H9 (cell line): ENCODE results near the gene C9orf72. TPM values are rescaled to one million over a fixed set of nuclear protein-coding genes. Genes with fewer than 3 reads are reported as not detected.
A peak's percentile ranks its signal among the peaks of the same experiment; 100 is the strongest.

Source experiments
- DNase-seq: peaks from one replicate; pipeline ENCODE4 v3.0.0-alpha.2; 2017
- H2AFZ ChIP-seq: one replicate; pipeline ENCODE4 v1.6.1; 2013; ENCODE audit warnings: mild to moderate bottlenecking, low read length, control low read depth, moderate library complexity
- H2AK5ac ChIP-seq: 2 replicates; pipeline ENCODE4 v1.6.1; 2013; ENCODE audit warnings: low read length, control low read depth, mixed read lengths; ENCODE audit not compliant: insufficient read length
- H2BK120ac ChIP-seq: one replicate; pipeline ENCODE4 v1.6.1; 2013; ENCODE audit warnings: low read depth, mild to moderate bottlenecking, low read length, control low read depth, inconsistent platforms; ENCODE audit not compliant: poor library complexity, severe bottlenecking
- H2BK12ac ChIP-seq: 2 replicates; pipeline ENCODE4 v1.6.1; 2013; ENCODE audit warnings: low read length, control low read depth, mixed read lengths, low read depth; ENCODE audit not compliant: insufficient read length
- H2BK15ac ChIP-seq: 2 replicates; pipeline ENCODE4 v1.6.1; 2013; ENCODE audit warnings: low read depth, low read length, control low read depth
- H2BK20ac ChIP-seq: one replicate; pipeline ENCODE4 v1.6.1; 2013; ENCODE audit warnings: low read depth, mild to moderate bottlenecking, low read length, control low read depth, inconsistent platforms; ENCODE audit not compliant: poor library complexity, severe bottlenecking
- H2BK5ac ChIP-seq: 2 replicates; pipeline ENCODE4 v1.6.1; 2013; ENCODE audit warnings: low read length, control low read depth, mixed read lengths; ENCODE audit not compliant: insufficient read length
- H3K14ac ChIP-seq: 2 replicates; pipeline ENCODE4 v1.6.1; 2013; ENCODE audit warnings: low read length, control low read depth; ENCODE audit not compliant: insufficient read depth
- H3K18ac ChIP-seq: 2 replicates; pipeline ENCODE4 v1.6.1; 2013; ENCODE audit warnings: low read depth, mild to moderate bottlenecking, mixed read lengths, low read length, control low read depth; ENCODE audit not compliant: insufficient read length
- H3K23ac ChIP-seq: 2 replicates; pipeline ENCODE4 v1.6.1; 2013; ENCODE audit warnings: low read length, control low read depth, mixed read lengths, low read depth; ENCODE audit not compliant: insufficient read length
- H3K23me2 ChIP-seq: 2 replicates; pipeline ENCODE4 v1.6.1; 2013; ENCODE audit warnings: low read depth, mild to moderate bottlenecking, mixed read lengths, low read length, control low read depth; ENCODE audit not compliant: insufficient read length, poor library complexity, severe bottlenecking
- H3K27ac ChIP-seq: 2 replicates; pipeline ENCODE4 v1.5.1; 2013; ENCODE audit warnings: low read length, control low read depth, mixed read lengths, low read depth; ENCODE audit not compliant: insufficient read length
- H3K27me3 ChIP-seq: 2 replicates; pipeline ENCODE4 v1.6.1; 2013; ENCODE audit warnings: low read length, control low read depth, inconsistent platforms; ENCODE audit not compliant: insufficient read depth
- H3K4ac ChIP-seq: 2 replicates; pipeline ENCODE4 v1.6.1; 2013; ENCODE audit warnings: low read depth, mild to moderate bottlenecking, control low read depth, inconsistent platforms, low read length, moderate library complexity
- H3K4me1 ChIP-seq: 2 replicates; pipeline ENCODE4 v1.6.1; 2013; ENCODE audit warnings: low read length, control low read depth, inconsistent platforms; ENCODE audit not compliant: insufficient read depth
- H3K4me2 ChIP-seq: 2 replicates; pipeline ENCODE4 v1.6.1; 2013; ENCODE audit warnings: low read length, control low read depth, mixed read lengths; ENCODE audit not compliant: insufficient read length, insufficient read depth
- H3K56ac ChIP-seq: 2 replicates; pipeline ENCODE4 v1.6.1; 2013; ENCODE audit warnings: low read depth, mild to moderate bottlenecking, mixed read lengths, low read length, control low read depth; ENCODE audit not compliant: insufficient read length
- H3K79me1 ChIP-seq: 2 replicates; pipeline ENCODE4 v1.6.1; 2013; ENCODE audit warnings: low read depth, mild to moderate bottlenecking, moderate library complexity, low read length, control low read depth, inconsistent platforms; ENCODE audit not compliant: insufficient read depth, poor library complexity, severe bottlenecking
- H3K79me2 ChIP-seq: 2 replicates; pipeline ENCODE4 v1.6.1; 2013; ENCODE audit warnings: low read length, control low read depth, inconsistent platforms; ENCODE audit not compliant: insufficient read depth
- H3K9ac ChIP-seq: 2 replicates; pipeline ENCODE4 v1.6.1; 2013; ENCODE audit warnings: low read length, control low read depth, mixed read lengths; ENCODE audit not compliant: insufficient read length; ENCODE audit errors: extremely low read depth
- H3K9me3 ChIP-seq: one replicate; pipeline ENCODE4 v1.6.1; 2013; ENCODE audit warnings: low read depth, low read length, inconsistent platforms; ENCODE audit not compliant: control insufficient read depth
- H3T11ph ChIP-seq: one replicate; pipeline ENCODE4 v1.6.1; 2013; ENCODE audit warnings: mild to moderate bottlenecking, low read length, control low read depth, inconsistent platforms
- H4K20me1 ChIP-seq: one replicate; pipeline ENCODE4 v1.6.1; 2013; ENCODE audit not compliant: control insufficient read depth, insufficient read length, insufficient read depth
- H4K5ac ChIP-seq: 2 replicates; pipeline ENCODE4 v1.6.1; 2013; ENCODE audit warnings: low read depth, mild to moderate bottlenecking, mixed read lengths, low read length, control low read depth; ENCODE audit not compliant: insufficient read length
- H4K8ac ChIP-seq: replicated peaks from 2 replicates; pipeline ENCODE4 v1.6.1; 2013; ENCODE audit warnings: low read length, control low read depth, mixed read lengths, low read depth; ENCODE audit not compliant: insufficient read length
- H4K91ac ChIP-seq: 2 replicates; pipeline ENCODE4 v1.6.1; 2013; ENCODE audit warnings: low read depth, mild to moderate bottlenecking, moderate library complexity, mixed read lengths, low read length, control low read depth; ENCODE audit not compliant: insufficient read length
- H3K27ac Mint-ChIP-seq, 3 experiments: 2 replicates in 2 of 3; 3 replicates in 1 of 3; pipeline ENCODE4 v1.8.0; 2020 to 2021; ENCODE audit warnings: mixed read lengths in 3 of 3, mild to moderate bottlenecking in 1 of 3, moderate library complexity in 1 of 3
- H3K27me3 Mint-ChIP-seq: 2 replicates; pipeline ENCODE4 v1.8.0; 2021; ENCODE audit warnings: low read depth, mild to moderate bottlenecking, moderate library complexity, mixed read lengths
- H3K36me3 Mint-ChIP-seq, 3 experiments: 2 replicates in 2 of 3; 3 replicates in 1 of 3; pipeline ENCODE4 v1.8.0; 2020 to 2021; ENCODE audit warnings: low read depth in 3 of 3, mixed read lengths in 3 of 3; ENCODE audit not compliant: insufficient read depth in 1 of 3
- H3K4me1 Mint-ChIP-seq, 2 experiments: 2 replicates each; pipeline ENCODE4 v1.8.0; 2020; ENCODE audit warnings: mixed read lengths in 2 of 2
- H3K4me3 Mint-ChIP-seq, 2 experiments: 2 replicates in 1 of 2; 3 replicates in 1 of 2; pipeline ENCODE4 v1.8.0; 2020 to 2021; ENCODE audit warnings: mild to moderate bottlenecking in 2 of 2, mixed read lengths in 2 of 2, moderate library complexity in 1 of 2
- H3K9me3 Mint-ChIP-seq, 2 experiments: 2 replicates in 1 of 2; 3 replicates in 1 of 2; pipeline ENCODE4 v1.8.0; 2020; ENCODE audit warnings: mild to moderate bottlenecking in 2 of 2, mixed read lengths in 2 of 2, moderate library complexity in 1 of 2
- CTCF ChIP-seq: fragments of 200-600 bp; sonication (generic); conservative IDR thresholded peaks from 3 replicates; pipeline ENCODE4 v1.8.0; 2021; ENCODE audit warnings: antibody characterized with exemption, mild to moderate bottlenecking
- WGBS: extraction: QIAGEN DNeasy Blood & Tissue Kit; methylation state at CpG from one replicate; pipeline ENCODE4 v1.1.7; 2013; ENCODE audit warnings: missing lambda C conversion rate, low lambda C conversion rate, mixed read lengths; ENCODE audit not compliant: insufficient read length; ENCODE audit errors: extremely low coverage; 5-methylcytosine and 5-hydroxymethylcytosine counted together
- total RNA-seq: library from RNA; stranded (reverse); gene quantifications from 2 replicates; pipeline ENCODE4 v1.2.1, GENCODE V29; 2021

Gene C9orf72
- total RNA-seq, 1 experiment from 2014 or later, result 17.0 TPM

GRCh38 chr9:27527702-27528075, 45.6 kb downstream of the C9orf72 start:
- no peak overlapping the region for H4K91ac ChIP-seq
- no peaks in the 10 kb centered on the region for H3K79me2 ChIP-seq
- H2AK5ac ChIP-seq, result no peak overlapping the region
- TF ChIP-seq CTCF, result no peak
- no peak overlapping the region for H3K14ac ChIP-seq
- no CpG with 5 or more reads among the region's 8 CpGs for WGBS
- H4K5ac ChIP-seq, result no peak overlapping the region
- H3K23me2 ChIP-seq, result peaks cover 9% of the 10 kb centered on the region
- Mint-ChIP-seq H3K36me3 (peaks cover 0 to 7% (median 1%) of the 10 kb centered on the region in 3 experiments; a peak in 3 of 7 replicates), H3K27me3 (peaks cover 2% of the 10 kb centered on the region), H3K4me3 (peak overlapping the region; percentile 92 to 98), H3K9me3 (no peaks in the 10 kb centered on the region), H3K27ac (peak overlapping the region in 1 of 3 experiments; percentile 94; a peak in 3 of 7 replicates), H3K4me1 (peaks cover 32 to 41% of the 10 kb centered on the region in 2 experiments)
- H3K79me1 ChIP-seq, result no peaks in the 10 kb centered on the region
- H2BK120ac ChIP-seq, result no peak overlapping the region
- H3K27me3 ChIP-seq, result no peaks in the 10 kb centered on the region
- H3K18ac ChIP-seq, result no peak overlapping the region
- H3K27ac ChIP-seq, result no peak overlapping the region
- no peak overlapping the region for H3T11ph ChIP-seq
- H3K4me2 ChIP-seq, result peak overlapping the region; percentile 78
- H3K4ac ChIP-seq, result no peak overlapping the region
- H2BK12ac ChIP-seq, result no peak overlapping the region
- H4K20me1 ChIP-seq, result no peaks in the 10 kb centered on the region
- H2AFZ ChIP-seq, result no peak overlapping the region
- no peak for DNase-seq
- H3K56ac ChIP-seq, result no peak overlapping the region
- H2BK15ac ChIP-seq, result no peak overlapping the region
- no peaks in the 10 kb centered on the region for H3K9me3 ChIP-seq
- no peak overlapping the region for H4K8ac ChIP-seq
- H2BK5ac ChIP-seq, result no peak overlapping the region
- no peak overlapping the region for H3K23ac ChIP-seq
- H2BK20ac ChIP-seq, result no peak overlapping the region
- H3K4me1 ChIP-seq, result no peaks in the 10 kb centered on the region; the same call in 1 of the 2 replicates
- H3K9ac ChIP-seq, result peak overlapping the region; percentile 51
